ENCODE measurements around the gene SAMD11.

SAMD11 gene

DNA sequence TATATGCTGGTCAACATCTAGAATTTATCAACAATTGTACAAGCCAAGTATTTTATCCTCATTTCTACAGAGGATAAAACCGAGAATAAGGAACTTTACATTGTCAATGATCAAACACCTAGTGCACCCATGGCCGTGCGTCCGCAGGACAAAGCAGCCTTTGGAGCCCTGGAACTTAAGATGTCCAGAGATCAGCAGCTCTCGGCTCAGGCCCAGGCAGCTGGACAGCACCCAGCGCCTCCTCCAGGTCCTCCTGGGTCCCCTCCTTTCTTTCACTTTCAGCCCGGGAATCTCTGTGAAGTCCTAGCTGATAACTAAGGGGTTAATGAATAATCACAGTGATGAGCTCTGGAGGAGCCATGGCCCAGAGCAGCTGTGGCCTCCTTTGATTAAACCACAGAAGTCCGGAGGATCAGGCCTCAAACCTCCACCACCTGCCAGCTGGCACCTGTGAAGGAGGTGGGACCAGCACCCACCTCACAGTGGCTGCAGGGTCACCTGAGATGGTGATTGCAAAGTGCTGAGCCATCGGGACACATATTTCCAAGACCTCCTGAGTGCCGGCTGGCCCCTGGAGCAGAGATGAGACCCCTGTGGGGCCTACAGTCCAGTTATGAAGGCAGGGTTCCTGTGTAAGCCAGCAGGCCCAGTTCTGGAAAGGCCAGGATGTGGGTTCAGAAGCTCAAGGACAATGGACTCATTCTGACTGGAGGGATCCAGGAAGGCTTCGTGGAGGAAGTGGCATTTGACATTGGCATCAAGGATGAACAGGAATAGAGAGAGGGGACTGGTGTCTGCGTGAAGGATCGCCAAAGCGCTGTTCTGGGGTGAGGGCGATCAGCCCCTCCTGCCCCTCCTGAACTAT is 11.6 kb upstream of the SAMD11 start:
- H3K27me3 ChIP-seq (ENCODE audit: control insufficient read depth in 1 of 2, insufficient read depth in 2 of 2, low read length in 2 of 2): peaks cover 55 to 61% of the 10 kb centered on the region in 2 donors
- no peak overlapping the region for H3K9ac ChIP-seq (ENCODE audit: low read depth in 1 of 2, low read length in 2 of 2)
- H3K27ac ChIP-seq (ENCODE audit: low read depth, low read length): no peak overlapping the region
- H3K36me3 ChIP-seq (ENCODE audit: control insufficient read depth in 1 of 2, insufficient read depth in 2 of 2, low read length in 2 of 2): no peaks in the 10 kb centered on the region
- peaks cover 10 to 21% of the 10 kb centered on the region in 2 donors for H3K4me1 ChIP-seq (ENCODE audit: control insufficient read depth in 1 of 2, insufficient read depth in 2 of 2, low read length in 2 of 2)
- no peaks in the 10 kb centered on the region for H3K9me3 ChIP-seq (ENCODE audit: control insufficient read depth in 1 of 2, low read length in 2 of 2)
- no peak overlapping the region for H3K4me3 ChIP-seq (ENCODE audit: low read depth in 1 of 2, low read length in 2 of 2)

DNA sequence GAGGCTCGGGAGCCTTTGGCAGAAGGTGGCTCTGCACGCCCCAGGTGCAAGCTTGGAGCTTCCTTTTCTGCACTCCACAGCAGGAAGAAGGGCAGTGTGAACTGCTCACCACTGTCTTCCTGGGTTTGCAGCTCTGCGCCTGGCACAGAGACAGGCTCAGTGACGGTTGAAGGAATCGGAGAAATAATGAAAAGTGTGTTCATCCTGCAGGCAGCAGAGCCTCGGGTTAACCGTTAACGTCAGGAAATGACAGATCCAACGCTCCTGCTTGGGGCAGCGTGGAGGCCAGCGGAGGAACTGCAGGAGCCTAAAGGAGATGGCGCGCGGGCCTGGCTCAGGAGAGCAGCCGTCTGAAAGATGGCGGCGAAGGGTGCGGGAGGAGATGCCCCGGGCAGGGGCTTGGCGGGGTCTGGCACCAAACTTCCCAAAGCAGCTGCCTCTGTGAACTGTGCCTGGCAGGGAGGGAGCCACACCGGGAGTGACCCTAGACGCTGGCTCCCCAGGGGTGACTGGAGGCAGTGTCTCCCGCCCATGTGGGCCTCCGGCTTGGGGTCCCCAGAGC is 10.9 kb upstream of the SAMD11 start:
- H3K4me1 ChIP-seq (ENCODE audit: control insufficient read depth in 1 of 2, insufficient read depth in 2 of 2, low read length in 2 of 2): peaks cover 13 to 28% of the 10 kb centered on the region in 2 donors
- H3K9ac ChIP-seq (ENCODE audit: low read depth in 1 of 2, low read length in 2 of 2): no peak overlapping the region
- H3K4me3 ChIP-seq (ENCODE audit: low read depth in 1 of 2, low read length in 2 of 2): no peak overlapping the region
- H3K27me3 ChIP-seq (ENCODE audit: control insufficient read depth in 1 of 2, insufficient read depth in 2 of 2, low read length in 2 of 2): peaks cover 62 to 68% of the 10 kb centered on the region in 2 donors
- H3K9me3 ChIP-seq (ENCODE audit: control insufficient read depth in 1 of 2, low read length in 2 of 2): no peaks in the 10 kb centered on the region
- no peaks in the 10 kb centered on the region for H3K36me3 ChIP-seq (ENCODE audit: control insufficient read depth in 1 of 2, insufficient read depth in 2 of 2, low read length in 2 of 2)
- H3K27ac ChIP-seq (ENCODE audit: low read depth, low read length): no peak overlapping the region

DNA sequence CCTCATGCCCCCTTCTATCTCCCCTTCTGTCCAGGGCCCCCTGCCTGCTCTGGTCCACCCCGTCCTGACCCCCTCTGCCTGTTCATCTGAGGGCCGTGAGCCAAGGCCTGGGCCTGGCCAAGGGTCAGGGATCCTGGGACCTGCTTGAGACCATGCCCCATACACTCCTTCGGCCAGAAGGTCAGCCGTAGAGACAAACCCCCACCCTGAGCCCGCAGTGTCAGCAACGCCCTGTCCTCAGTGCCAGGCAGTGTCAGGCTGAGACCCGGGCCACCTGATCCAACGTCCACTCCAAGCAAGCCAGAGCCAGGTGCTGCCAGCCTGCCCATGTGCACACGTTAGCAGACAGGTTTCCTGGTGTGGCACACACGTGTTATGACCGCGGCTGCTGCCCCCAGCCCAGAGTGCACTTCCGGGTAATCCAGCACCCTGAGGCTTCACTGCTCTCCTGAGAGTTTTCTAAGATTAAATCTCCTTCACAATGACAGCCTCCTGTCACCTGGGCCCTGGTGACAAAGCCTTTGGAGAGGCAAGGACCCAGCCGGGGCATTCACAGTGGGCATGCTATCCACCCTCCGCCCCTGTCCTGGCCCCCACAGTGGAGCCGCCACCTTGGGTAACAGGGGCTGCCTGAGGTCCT is 10.1 kb upstream of the SAMD11 start:
- Histone ChIP-seq H3K9me3 (ENCODE audit: control insufficient read depth in 1 of 2, low read length in 2 of 2) (no peaks in the 10 kb centered on the region), H3K27me3 (ENCODE audit: control insufficient read depth in 1 of 2, insufficient read depth in 2 of 2, low read length in 2 of 2) (peaks cover 70 to 76% of the 10 kb centered on the region in 2 donors)

DNA sequence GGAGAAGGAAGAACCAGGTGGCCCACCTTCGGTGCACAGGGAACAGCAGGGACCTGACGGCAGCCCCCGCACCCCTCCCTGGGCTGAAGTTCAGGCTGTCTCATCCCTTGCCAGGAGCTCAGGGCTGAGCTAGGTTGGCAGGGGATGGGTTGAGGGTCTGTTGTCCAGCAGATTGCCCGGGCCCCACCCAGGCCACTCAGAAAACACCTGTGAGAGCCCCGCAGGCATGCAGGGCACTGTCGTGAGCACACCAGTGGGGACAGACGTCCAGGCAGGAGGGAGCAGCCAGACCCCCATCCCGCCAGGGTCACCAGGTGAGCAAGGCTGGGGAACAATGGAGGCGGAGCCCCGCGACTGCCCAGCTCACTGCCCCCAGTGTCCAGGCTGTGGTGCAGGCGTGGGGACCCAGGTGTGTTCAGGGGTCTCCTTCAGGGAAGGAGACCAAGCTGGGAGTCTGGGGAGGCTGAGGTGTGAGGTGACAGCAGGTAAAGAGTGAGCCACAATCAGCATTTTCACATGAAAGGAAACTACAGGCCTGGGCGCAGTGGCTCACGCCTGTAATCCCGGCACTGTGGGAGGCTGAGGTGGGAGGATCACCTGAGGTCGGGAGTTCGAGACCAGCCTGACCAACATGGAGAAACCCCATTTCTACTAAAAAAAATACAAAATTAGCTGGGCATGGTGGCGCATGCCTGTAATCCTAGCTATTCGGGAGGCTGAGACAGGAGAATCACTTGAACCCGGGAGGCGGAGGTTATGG is 9.4 kb upstream of the SAMD11 start:
- H3K36me3 ChIP-seq (ENCODE audit: control insufficient read depth in 1 of 2, insufficient read depth in 2 of 2, low read length in 2 of 2): no peaks in the 10 kb centered on the region
- H3K4me1 ChIP-seq (ENCODE audit: control insufficient read depth in 1 of 2, insufficient read depth in 2 of 2, low read length in 2 of 2): peaks cover 13 to 28% of the 10 kb centered on the region in 2 donors
- H3K9me3 ChIP-seq (ENCODE audit: control insufficient read depth in 1 of 2, low read length in 2 of 2): no peaks in the 10 kb centered on the region
- H3K4me3 ChIP-seq (ENCODE audit: low read depth in 1 of 2, low read length in 2 of 2): no peak overlapping the region
- no peak overlapping the region for H3K27ac ChIP-seq (ENCODE audit: low read depth, low read length)
- H3K9ac ChIP-seq (ENCODE audit: low read depth in 1 of 2, low read length in 2 of 2): no peak overlapping the region
- H3K27me3 ChIP-seq (ENCODE audit: control insufficient read depth in 1 of 2, insufficient read depth in 2 of 2, low read length in 2 of 2): peaks cover 77 to 83% of the 10 kb centered on the region in 2 donors

More for the DNA sequence above, 10.1 kb upstream of the SAMD11 start:
- Histone ChIP-seq H3K36me3 (ENCODE audit: control insufficient read depth in 1 of 2, insufficient read depth in 2 of 2, low read length in 2 of 2) (no peaks in the 10 kb centered on the region), H3K9ac (ENCODE audit: low read depth in 1 of 2, low read length in 2 of 2) (no peak overlapping the region), H3K4me1 (ENCODE audit: control insufficient read depth in 1 of 2, insufficient read depth in 2 of 2, low read length in 2 of 2) (peaks cover 13 to 28% of the 10 kb centered on the region in 2 donors), H3K4me3 (ENCODE audit: low read depth in 1 of 2, low read length in 2 of 2) (no peak overlapping the region), H3K27ac (ENCODE audit: low read depth, low read length) (no peak overlapping the region)

DNA sequence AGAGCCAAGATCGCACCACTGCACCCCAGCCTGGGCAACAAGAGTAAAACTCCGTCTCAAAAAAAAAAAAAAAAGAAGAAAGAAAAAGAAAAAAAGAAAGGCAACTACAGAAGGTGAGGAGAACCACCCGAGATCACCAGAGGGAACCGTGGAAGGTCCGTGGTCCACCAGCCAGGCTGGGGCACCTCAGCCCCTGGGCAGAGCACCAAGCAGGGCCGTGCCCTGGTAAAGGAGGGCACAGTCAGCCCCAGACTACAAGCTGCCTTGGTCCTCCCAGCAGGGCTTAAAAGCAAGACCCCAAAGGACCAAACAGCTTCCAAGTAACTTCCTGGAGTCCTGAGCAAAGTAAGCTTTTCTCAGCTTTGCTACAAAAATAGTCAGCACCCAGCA is 8.8 kb upstream of the SAMD11 start:
- H3K9ac ChIP-seq (ENCODE audit: low read depth in 1 of 2, low read length in 2 of 2): no peak overlapping the region
- no peaks in the 10 kb centered on the region for H3K36me3 ChIP-seq (ENCODE audit: control insufficient read depth in 1 of 2, insufficient read depth in 2 of 2, low read length in 2 of 2)
- H3K4me3 ChIP-seq (ENCODE audit: low read depth in 1 of 2, low read length in 2 of 2): no peak overlapping the region
- peaks cover 82 to 89% of the 10 kb centered on the region in 2 donors for H3K27me3 ChIP-seq (ENCODE audit: control insufficient read depth in 1 of 2, insufficient read depth in 2 of 2, low read length in 2 of 2)
- peaks cover 13 to 29% of the 10 kb centered on the region in 2 donors for H3K4me1 ChIP-seq (ENCODE audit: control insufficient read depth in 1 of 2, insufficient read depth in 2 of 2, low read length in 2 of 2)
- H3K9me3 ChIP-seq (ENCODE audit: control insufficient read depth in 1 of 2, low read length in 2 of 2): no peaks in the 10 kb centered on the region
- H3K27ac ChIP-seq (ENCODE audit: low read depth, low read length): no peak overlapping the region

DNA sequence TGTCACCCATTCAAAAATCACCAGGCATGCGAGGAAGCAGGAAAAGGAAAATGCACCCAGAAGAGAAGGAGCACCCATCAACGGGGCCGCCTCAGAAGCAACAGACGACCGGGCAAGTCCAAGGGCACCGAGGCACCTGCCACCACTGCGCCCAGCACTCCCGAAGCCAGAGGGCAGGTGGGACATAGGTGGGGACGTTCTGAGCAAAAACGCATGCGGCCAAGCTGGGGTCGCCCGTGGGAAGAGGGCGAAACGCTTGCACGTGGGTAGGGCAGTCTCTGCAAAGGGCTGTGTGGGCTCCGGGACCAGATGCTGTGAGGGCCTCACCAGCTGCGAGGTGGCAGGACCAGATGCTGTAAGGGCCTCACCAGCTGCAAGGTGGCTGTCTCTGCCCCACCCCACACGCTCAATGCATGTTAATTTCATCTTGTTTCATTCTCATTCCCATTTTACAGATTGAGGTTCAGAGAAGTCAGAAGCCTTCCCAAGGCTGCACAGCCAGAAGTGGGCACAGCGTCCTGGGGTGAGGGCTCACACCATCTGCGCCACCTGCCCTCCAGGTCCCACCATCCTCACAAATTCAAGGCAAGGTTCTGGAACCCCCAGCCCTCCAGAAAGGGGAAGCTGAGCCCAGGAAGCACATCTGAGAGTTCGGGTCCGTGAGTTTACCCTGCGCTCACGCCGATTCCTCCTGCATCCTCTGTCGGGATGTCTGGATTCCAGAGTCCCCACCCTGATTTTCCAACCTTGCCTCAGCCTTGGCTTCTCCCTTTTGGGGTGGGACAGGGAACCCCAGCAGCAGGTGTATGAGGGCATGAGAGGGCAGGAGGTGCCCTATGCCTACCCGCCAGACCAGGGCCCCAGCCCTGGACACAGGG is 8.2 kb upstream of the SAMD11 start:
- Histone ChIP-seq H3K36me3 (ENCODE audit: control insufficient read depth in 1 of 2, insufficient read depth in 2 of 2, low read length in 2 of 2) (no peaks in the 10 kb centered on the region), H3K9me3 (ENCODE audit: control insufficient read depth in 1 of 2, low read length in 2 of 2) (no peaks in the 10 kb centered on the region), H3K4me3 (ENCODE audit: low read depth in 1 of 2, low read length in 2 of 2) (no peak overlapping the region), H3K27ac (ENCODE audit: low read depth, low read length) (no peak overlapping the region), H3K9ac (ENCODE audit: low read depth in 1 of 2, low read length in 2 of 2) (no peak overlapping the region), H3K4me1 (ENCODE audit: control insufficient read depth in 1 of 2, insufficient read depth in 2 of 2, low read length in 2 of 2) (peaks cover 19 to 33% of the 10 kb centered on the region in 2 donors), H3K27me3 (ENCODE audit: control insufficient read depth in 1 of 2, insufficient read depth in 2 of 2, low read length in 2 of 2) (peaks cover 86 to 91% of the 10 kb centered on the region in 2 donors)

DNA sequence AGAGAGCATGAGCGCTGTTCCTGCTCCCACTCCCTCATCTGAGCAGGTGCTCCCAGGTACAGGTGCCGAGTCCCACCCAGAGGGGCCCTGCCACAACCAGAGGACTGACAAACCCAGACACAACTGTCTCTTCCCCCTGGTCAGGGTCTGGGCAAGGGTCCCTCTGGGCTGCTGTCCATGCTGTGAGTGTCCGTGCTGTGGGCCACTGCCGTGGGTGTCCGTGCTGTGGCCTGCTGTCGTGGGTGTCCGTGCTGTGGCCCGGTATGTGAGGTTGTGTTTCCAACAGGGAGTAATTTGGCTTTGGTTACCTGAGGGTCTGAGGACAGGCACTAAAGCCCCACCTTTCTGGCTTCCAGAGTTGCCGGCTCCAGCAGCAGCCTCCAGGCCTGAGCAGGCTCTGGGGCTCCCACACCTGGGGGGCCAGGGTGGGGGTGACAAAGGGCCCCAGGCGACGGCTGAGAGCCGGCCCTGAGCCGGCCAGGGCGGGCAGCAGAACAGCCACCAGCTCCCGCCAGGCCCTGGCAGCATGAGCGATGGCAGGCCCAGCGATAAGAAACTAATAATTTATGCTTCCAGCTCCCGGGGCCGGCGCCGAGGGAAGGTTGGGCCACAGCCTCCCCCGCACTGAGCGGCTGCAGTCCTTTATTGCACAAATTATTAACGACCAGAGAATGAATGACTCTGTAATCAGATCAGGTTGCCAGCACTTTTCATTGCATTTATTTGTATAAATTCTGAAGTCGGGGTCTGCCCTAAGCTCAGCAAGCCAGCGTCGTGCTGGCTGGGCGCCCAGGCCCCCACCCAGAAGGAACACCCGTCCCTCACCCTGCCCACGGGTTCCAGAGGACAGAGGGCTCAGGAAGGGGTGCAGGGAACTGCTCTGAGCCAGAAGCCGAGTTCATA is 7.3 kb upstream of the SAMD11 start:
- peaks cover 86 to 90% of the 10 kb centered on the region in 2 donors for H3K27me3 ChIP-seq (ENCODE audit: control insufficient read depth in 1 of 2, insufficient read depth in 2 of 2, low read length in 2 of 2)
- peaks cover 28 to 37% of the 10 kb centered on the region in 2 donors for H3K4me1 ChIP-seq (ENCODE audit: control insufficient read depth in 1 of 2, insufficient read depth in 2 of 2, low read length in 2 of 2)
- no peaks in the 10 kb centered on the region for H3K9me3 ChIP-seq (ENCODE audit: control insufficient read depth in 1 of 2, low read length in 2 of 2)
- no peak overlapping the region for H3K4me3 ChIP-seq (ENCODE audit: low read depth in 1 of 2, low read length in 2 of 2)
- no peak overlapping the region for H3K9ac ChIP-seq (ENCODE audit: low read depth in 1 of 2, low read length in 2 of 2)
- no peak overlapping the region for H3K27ac ChIP-seq (ENCODE audit: low read depth, low read length)
- H3K36me3 ChIP-seq (ENCODE audit: control insufficient read depth in 1 of 2, insufficient read depth in 2 of 2, low read length in 2 of 2): no peaks in the 10 kb centered on the region

DNA sequence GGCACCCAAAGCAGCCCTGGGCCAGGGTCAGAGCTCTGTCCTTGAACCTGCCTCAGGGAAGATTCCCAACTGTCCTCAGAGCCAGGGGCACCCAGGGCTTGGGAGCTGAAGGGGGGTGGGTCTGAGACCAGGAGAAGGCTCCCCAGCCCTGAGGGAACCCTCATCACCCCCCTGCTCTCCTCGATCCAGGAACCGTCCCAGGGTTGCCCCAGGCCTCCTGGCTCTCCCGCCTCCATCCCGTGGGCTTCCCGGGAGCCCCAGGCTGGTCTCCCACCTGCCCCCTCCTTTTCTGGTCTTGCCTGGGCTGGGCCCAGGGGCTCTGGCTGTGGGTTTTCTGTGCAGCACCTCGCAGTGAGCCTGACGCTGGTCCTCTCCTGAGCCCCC is 6.7 kb upstream of the SAMD11 start:
- H3K4me1 ChIP-seq (ENCODE audit: control insufficient read depth in 1 of 2, insufficient read depth in 2 of 2, low read length in 2 of 2): peaks cover 31 to 38% of the 10 kb centered on the region in 2 donors
- H3K36me3 ChIP-seq (ENCODE audit: control insufficient read depth in 1 of 2, insufficient read depth in 2 of 2, low read length in 2 of 2): no peaks in the 10 kb centered on the region
- H3K27ac ChIP-seq (ENCODE audit: low read depth, low read length): no peak overlapping the region
- H3K9ac ChIP-seq (ENCODE audit: low read depth in 1 of 2, low read length in 2 of 2): no peak overlapping the region
- no peak overlapping the region for H3K4me3 ChIP-seq (ENCODE audit: low read depth in 1 of 2, low read length in 2 of 2)
- peaks cover 86 to 91% of the 10 kb centered on the region in 2 donors for H3K27me3 ChIP-seq (ENCODE audit: control insufficient read depth in 1 of 2, insufficient read depth in 2 of 2, low read length in 2 of 2)
- no peaks in the 10 kb centered on the region for H3K9me3 ChIP-seq (ENCODE audit: control insufficient read depth in 1 of 2, low read length in 2 of 2)
